Measurements from ENCODE around the gene ZNF324B.
"Not testable (repeated sequence)": the region's sequence is repeated elsewhere in the genome, so short reads cannot be mapped to it uniquely, and the experiment has no call there.

ZNF324B gene

DNA sequence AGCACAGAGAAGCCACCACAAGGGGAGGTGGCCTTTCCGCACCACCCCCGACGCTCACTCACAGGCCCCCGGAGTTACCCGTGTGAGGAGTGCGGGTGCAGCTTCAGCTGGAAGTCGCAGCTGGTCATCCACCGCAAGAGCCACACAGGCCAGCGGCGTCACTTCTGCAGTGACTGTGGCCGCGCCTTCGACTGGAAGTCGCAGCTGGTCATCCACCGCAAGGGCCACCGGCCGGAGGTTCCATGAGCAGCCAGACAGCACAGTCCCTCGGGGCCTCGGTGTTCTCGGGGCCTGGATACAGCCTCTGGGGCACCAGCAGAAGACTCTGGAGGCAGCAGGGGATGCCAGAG, 29.0 kb downstream of the ZNF324B start:
- no peak for DNase-seq
- TF ChIP-seq, protein P1, sequence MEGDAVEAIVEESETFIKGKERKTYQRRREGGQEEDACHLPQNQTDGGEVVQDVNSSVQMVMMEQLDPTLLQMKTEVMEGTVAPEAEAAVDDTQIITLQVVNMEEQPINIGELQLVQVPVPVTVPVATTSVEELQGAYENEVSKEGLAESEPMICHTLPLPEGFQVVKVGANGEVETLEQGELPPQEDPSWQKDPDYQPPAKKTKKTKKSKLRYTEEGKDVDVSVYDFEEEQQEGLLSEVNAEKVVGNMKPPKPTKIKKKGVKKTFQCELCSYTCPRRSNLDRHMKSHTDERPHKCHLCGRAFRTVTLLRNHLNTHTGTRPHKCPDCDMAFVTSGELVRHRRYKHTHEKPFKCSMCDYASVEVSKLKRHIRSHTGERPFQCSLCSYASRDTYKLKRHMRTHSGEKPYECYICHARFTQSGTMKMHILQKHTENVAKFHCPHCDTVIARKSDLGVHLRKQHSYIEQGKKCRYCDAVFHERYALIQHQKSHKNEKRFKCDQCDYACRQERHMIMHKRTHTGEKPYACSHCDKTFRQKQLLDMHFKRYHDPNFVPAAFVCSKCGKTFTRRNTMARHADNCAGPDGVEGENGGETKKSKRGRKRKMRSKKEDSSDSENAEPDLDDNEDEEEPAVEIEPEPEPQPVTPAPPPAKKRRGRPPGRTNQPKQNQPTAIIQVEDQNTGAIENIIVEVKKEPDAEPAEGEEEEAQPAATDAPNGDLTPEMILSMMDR (IDR thresholded peaks at IDR 0.05), result no peak
- no peaks in the 10 kb centered on the region for H3K27me3 ChIP-seq
- H3K9me3 ChIP-seq, result no peaks in the 10 kb centered on the region
- H3K4me1 ChIP-seq, result peaks cover 0 to 28% (median 18%) of the 10 kb centered on the region in 4 donors
- H3K36me3 ChIP-seq, result peaks cover 0 to 42% (median 27%) of the 10 kb centered on the region in 3 donors
- no peak overlapping the region for H3K27ac ChIP-seq
- intact Hi-C loops (cut with DNase I; ENCODE audit: low total_unique reads), result no loop called here
- no peak overlapping the region for H3K4me3 ChIP-seq

DNA sequence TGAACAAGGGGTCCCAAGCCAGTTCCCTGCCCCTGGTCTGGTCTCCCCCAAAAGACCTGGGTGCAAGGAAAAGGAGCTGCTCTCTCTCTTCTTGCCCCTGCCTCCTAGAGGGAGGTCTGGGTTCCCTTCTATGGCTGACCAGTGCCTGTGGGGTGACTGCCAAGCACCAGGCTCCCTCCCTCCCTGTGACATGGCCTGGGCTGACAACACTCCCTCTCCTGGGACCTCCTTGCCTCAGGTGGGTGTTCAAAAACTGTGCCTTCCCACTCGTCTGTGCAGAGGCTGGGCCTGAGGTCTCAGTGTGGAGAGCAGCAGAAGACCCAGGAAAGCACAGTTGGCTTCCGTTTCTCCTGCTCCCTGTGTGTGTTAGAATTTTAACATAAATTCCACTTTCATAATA, 29.4 kb downstream of the ZNF324B start:
- Histone ChIP-seq H3K36me3 (peaks cover 0 to 42% (median 27%) of the 10 kb centered on the region in 3 donors), H3K4me3 (no peak overlapping the region), H3K9me3 (no peaks in the 10 kb centered on the region), H3K27me3 (no peaks in the 10 kb centered on the region), H3K4me1 (peaks cover 0 to 27% (median 17%) of the 10 kb centered on the region in 4 donors), H3K27ac (no peak overlapping the region)
- TF ChIP-seq, protein P1 (IDR thresholded peaks at IDR 0.05), result no peak
- intact Hi-C loops (cut with DNase I; ENCODE audit: low total_unique reads), result no loop called here
- no peak for DNase-seq

DNA sequence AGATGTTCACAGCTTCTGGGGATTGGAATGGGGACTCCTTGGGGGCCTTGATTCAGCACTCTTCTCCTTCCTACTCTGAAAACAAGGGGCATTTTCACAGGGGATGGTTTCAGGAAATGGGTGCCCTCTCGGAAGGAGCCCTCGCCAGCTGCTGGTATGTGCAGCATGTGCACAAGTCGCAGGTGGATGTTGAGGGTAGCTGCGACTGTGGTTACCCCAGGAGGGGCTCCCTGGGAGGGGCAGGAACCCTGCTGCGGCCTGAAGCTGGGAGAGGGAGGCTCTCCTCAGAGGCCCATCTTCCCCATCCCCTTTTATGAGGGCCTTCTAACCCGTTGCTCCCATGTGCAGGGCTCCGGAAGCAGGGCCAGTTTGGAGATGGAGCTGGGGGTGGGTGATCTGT, 30.9 kb downstream of the ZNF324B start:
- Histone ChIP-seq H3K27ac (no peak overlapping the region), H3K36me3 (peaks cover 0 to 42% (median 27%) of the 10 kb centered on the region in 3 donors), H3K9me3 (no peaks in the 10 kb centered on the region), H3K4me1 (peaks cover 0 to 17% (median 8%) of the 10 kb centered on the region in 4 donors), H3K4me3 (no peak overlapping the region), H3K27me3 (no peaks in the 10 kb centered on the region)
- intact Hi-C loops (cut with DNase I; ENCODE audit: low total_unique reads), result no loop called here
- TF ChIP-seq, protein P1 (IDR thresholded peaks at IDR 0.05), result no peak
- DNase-seq, result no peak

DNA sequence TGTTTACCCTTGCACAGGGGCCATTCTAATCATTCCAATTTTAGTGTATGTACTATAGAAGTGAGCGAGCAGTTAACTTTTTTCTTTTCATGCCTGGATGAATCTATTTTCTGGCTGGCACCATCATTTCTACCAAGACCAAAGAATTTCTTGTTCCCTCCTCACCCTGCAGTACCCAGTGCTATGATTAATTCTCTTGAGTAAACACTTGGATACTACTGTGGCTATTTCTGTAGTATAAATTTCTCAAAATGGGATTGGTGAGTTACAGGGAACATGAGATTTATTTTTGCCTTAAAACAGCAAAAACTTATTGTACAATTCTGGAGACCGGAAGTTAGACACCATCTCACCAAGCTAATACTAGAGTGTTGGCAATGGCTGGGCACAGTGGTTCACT, 32.4 kb downstream of the ZNF324B start:
- intact Hi-C loops (cut with DNase I; ENCODE audit: low total_unique reads), result no loop called here
- Histone ChIP-seq H3K4me1 (peaks cover 0 to 16% (median 7%) of the 10 kb centered on the region in 4 donors), H3K9me3 (no peaks in the 10 kb centered on the region), H3K4me3 (no peak overlapping the region), H3K27ac (peak overlapping the region; percentile 54 to 62), H3K36me3 (peaks cover 0 to 29% (median 27%) of the 10 kb centered on the region in 3 donors), H3K27me3 (no peaks in the 10 kb centered on the region)
- DNase-seq, result no peak
- TF ChIP-seq, protein P1 (IDR thresholded peaks at IDR 0.05), result no peak

DNA sequence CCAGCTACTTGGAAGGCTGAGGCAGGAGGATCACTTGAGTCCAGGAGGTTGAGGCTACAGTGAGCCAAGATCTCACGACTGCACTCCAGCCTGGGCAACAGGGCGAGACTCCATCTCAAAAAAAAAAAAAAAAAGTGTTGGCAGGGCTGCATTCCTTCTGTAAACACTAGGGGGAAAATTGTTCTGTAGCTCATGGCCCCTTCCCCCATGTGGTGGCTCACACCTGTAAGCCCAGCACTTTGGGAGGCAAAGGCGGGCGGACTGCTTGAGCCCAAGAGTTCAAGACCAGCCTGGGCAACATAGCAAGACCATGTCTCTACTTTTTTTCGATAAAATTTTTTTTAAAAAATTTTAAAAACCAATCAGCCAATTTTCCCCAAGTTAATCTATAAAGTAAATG, 32.9 kb downstream of the ZNF324B start:
- intact Hi-C loops (cut with DNase I; ENCODE audit: low total_unique reads); DNase-seq; H3K9me3 ChIP-seq; H3K27me3 ChIP-seq; H3K4me3 ChIP-seq: not testable (repeated sequence)
- Histone ChIP-seq H3K36me3 (peaks cover 0 to 27% (median 24%) of the 10 kb centered on the region in 3 donors), H3K4me1 (peaks cover 0 to 16% (median 7%) of the 10 kb centered on the region in 4 donors), H3K27ac (peak overlapping the region; percentile 54 to 62)

DNA sequence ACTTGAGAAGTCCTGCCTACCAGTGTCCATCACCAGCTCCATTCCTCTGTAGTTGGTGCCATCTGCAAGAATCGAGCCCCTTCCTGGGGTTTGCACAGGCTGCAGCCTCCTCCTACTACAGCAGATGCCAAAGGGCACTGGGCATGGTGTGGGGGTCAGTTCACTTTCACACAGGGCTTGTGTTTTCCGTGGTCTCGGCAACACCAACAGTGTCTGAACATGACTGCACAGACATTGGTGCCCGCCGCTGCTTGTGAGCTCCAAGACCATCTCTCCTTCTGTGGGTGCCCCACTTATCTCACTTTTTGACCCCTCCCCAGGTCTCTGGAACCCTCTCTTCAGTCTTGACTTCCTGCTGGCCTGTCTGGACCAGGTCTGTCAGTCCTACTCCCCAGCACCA, 40.0 kb downstream of the ZNF324B start:
- H3K4me3 ChIP-seq, result no peak overlapping the region
- intact Hi-C loops (cut with DNase I; ENCODE audit: low total_unique reads), result no loop called here
- TF ChIP-seq, protein P1 (IDR thresholded peaks at IDR 0.05), result no peak
- H3K9me3 ChIP-seq, result no peaks in the 10 kb centered on the region
- H3K27ac ChIP-seq, result no peak overlapping the region
- H3K36me3 ChIP-seq, result no peaks in the 10 kb centered on the region
- H3K4me1 ChIP-seq, result no peaks in the 10 kb centered on the region
- no peaks in the 10 kb centered on the region for H3K27me3 ChIP-seq
- no peak for DNase-seq

Measured in tibial artery (tissue), 4 donors.